Kidney capillary endothelial cell (primary cell): ENCODE results near the gene DNM2.
"Not testable (repeated sequence)": the region's sequence is repeated elsewhere in the genome, so short reads cannot be mapped to it uniquely, and the experiment has no call there.

Source experiments
- DNase-seq: peaks from one replicate; pipeline ENCODE4 v3.0.0-alpha.2; 2018; ENCODE audit warnings: low spot score

The DNM2 gene

GRCh38 chr19:10752237-10752912 is 34.5 kb downstream of the DNM2 start:
- no peak for DNase-seq

- no peak for DNase-seq
These were observed 35.2 kb downstream of the DNM2 start for GRCh38 chr19:10752913-10753704.

GRCh38 chr19:10756371-10756770 is 38.5 kb downstream of the DNM2 start:
- no peak for DNase-seq

GRCh38 chr19:10756791-10757190 is 38.9 kb downstream of the DNM2 start:
- no peak for DNase-seq

GRCh38 chr19:10758050-10758449 is 40.2 kb downstream of the DNM2 start:
- DNase-seq = not testable (repeated sequence)

- DNase-seq = no peak
These were observed 41.1 kb downstream of the DNM2 start for GRCh38 chr19:10758978-10759377.

- peak; percentile 42 for DNase-seq
These were observed 42.5 kb downstream of the DNM2 start for GRCh38 chr19:10760273-10760944.

GRCh38 chr19:10761443-10762250 is 43.8 kb downstream of the DNM2 start:
- no peak for DNase-seq

- no peak for DNase-seq
These were observed 44.8 kb downstream of the DNM2 start for GRCh38 chr19:10762656-10763055.

GRCh38 chr19:10763411-10763810 is 45.5 kb downstream of the DNM2 start:
- DNase-seq = no peak

- no peak for DNase-seq
These were observed 46.0 kb downstream of the DNM2 start for GRCh38 chr19:10763828-10764339.

- DNase-seq = no peak
These were observed 46.5 kb downstream of the DNM2 start for GRCh38 chr19:10764340-10764894.

GRCh38 chr19:10766049-10766623 is 48.3 kb downstream of the DNM2 start:
- no peak for DNase-seq

- no peak for DNase-seq
These were observed 48.9 kb downstream of the DNM2 start for GRCh38 chr19:10766671-10767201.

- no peak for DNase-seq
These were observed 49.8 kb downstream of the DNM2 start for GRCh38 chr19:10767726-10768125.

GRCh38 chr19:10768369-10768768 is 50.5 kb downstream of the DNM2 start:
- DNase-seq = no peak

- no peak for DNase-seq
These were observed 51.1 kb downstream of the DNM2 start for GRCh38 chr19:10768936-10769335.

GRCh38 chr19:10769533-10770491 is 51.9 kb downstream of the DNM2 start:
- DNase-seq = peak; percentile 36

- no peak for DNase-seq
These were observed 56.1 kb downstream of the DNM2 start for GRCh38 chr19:10773969-10774368.

GRCh38 chr19:10774893-10775292 is 57.0 kb downstream of the DNM2 start:
- DNase-seq = no peak
